GM15510 (cell line): ENCODE results near the gene PFKFB3.

Source experiments
- POLR2A ChIP-seq: IDR thresholded peaks from 3 replicates; pipeline ENCODE4 v1.6.1; 2011; ENCODE audit warnings: borderline replicate concordance; ENCODE audit not compliant: insufficient read length; ENCODE audit errors: extremely low read depth

PFKFB3 gene

DNA sequence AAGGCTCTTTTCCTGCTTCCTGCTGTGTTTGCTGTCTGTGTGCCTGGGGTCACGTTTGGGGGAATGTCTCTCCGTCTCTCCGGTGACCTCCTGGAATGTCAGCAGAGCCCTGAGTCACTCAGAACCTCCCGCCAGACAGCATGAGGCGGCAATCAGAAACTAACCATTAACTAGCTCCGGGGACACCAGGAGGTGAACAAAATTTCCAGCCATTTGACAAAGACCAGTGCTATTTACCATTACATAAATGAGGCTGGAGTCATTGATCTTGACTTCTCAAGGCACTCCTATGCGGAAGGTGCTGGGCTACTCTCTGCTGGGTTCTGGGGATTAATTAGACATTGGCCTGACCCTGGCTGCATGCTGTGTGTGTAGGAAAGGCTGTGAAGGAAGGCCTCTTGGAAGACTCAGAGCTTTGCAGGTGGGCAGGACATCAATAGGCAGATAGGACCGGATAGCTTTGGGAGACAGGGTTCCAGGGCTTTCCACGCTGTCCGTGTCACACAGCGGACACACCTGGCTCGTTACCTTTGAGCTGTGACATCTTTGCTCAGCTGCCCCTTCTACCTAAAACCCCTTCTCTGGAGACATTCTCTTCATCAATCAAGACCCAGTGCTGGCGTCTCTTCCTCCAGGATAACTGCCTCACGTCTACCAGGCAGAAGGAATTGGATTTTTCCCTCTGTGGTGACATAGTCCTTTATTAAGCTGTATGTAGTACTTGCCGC, 77.0 kb downstream of the PFKFB3 start:
- TF ChIP-seq POLR2A, result no peak

DNA sequence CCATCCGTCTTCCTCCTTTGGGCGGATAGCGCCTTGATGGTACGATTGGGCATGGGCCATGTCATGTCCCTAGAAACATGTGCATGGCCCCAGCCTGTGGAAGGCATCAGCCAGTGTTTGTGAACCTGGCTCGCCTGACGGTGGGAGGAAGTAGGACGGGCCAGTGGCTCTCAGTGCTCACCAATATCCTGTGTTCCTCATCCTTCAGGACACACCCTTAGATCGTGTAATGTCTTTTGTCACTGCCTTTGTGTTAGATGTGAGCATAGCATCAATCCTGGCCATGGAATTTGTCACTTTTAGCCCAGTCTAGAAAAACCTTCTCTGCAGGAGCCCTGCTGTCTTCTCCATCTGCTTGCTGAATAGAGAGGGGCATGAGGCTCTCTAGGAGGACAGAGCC, 77.6 kb downstream of the PFKFB3 start:
- TF ChIP-seq POLR2A, result no peak

DNA sequence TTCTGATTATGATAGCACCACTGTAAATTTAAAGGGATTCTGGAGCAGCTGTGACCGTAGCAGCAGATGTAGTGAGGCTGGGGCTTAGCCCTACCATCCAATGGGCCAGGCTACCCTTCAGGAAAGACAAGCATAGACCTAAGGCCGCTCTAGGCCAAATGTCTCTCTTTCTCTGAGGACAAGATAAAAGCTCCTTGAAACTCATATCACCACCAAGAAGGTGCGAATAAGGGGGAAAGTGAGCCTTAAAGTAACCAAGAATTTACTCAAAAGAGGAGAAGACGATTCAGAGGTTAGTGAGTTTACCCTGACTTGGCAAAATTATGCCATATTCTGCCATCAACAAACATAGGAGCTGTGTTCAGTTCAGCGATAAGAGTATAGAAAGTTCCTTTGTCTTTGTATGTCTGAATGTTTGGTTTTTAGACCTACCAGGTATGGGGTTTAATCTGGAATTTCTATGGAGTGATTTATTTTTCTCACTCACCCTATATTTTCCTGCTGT, 79.8 kb downstream of the PFKFB3 start:
- no peak for TF ChIP-seq POLR2A

DNA sequence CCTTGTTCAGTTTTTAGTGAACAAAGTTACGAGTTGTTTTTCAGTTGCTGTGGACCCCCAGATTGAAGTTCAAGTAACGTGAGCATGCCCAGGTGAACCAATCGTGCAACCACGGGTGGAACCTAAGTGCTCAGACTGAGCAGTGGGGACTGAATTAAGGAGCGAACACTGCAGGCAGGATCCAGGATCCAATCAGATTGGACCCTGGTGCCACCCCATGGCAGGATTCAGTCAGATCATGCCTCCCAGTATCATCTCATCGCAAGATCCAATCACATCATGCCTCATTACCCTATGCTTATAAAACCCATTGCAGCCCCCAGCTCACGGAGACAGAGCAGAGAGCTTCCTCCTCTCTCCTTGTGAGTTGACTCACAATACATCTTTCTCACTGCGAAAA, 80.9 kb downstream of the PFKFB3 start:
- no peak for TF ChIP-seq POLR2A

DNA sequence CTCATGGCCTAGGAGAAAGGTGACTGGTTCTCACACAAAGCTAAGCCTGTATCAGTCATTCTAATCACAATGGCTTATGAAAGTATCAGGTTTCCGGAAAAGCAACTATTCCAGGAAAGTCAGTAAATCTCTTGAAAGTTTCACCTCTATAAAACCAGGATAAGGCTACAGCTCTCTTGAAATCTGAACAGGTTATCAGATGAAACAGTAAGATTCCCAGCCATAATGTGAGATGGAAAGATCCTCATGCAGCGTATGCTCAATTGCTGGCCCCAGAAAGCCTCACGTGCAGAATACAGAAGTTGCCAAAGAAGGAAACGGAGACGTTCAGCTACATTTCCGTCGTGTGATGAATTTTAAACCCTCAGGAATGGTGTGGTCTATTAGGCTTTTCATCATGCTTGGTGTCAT, 90.0 kb downstream of the PFKFB3 start:
- no peak for TF ChIP-seq POLR2A

DNA sequence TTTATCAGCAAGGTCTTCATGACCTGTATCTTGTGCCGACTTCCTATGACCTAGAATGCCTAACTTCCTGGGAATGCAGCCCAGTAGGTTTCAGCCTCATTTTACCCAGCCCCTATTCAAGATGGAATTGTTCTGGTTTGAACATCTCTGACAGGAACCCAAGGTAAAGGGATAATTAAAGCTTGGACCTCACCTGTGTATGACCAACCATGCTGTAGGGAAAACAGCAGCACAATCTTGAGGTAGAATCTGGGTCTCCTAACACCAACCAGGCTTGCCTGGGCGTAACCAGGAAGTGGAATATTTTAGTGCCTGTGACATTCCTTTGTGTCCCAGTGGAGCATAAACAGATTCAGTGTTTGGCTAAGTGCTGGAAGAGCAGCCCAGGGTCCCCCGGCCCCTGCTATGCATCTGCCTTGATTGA, 94.1 kb downstream of the PFKFB3 start:
- no peak for TF ChIP-seq POLR2A

DNA sequence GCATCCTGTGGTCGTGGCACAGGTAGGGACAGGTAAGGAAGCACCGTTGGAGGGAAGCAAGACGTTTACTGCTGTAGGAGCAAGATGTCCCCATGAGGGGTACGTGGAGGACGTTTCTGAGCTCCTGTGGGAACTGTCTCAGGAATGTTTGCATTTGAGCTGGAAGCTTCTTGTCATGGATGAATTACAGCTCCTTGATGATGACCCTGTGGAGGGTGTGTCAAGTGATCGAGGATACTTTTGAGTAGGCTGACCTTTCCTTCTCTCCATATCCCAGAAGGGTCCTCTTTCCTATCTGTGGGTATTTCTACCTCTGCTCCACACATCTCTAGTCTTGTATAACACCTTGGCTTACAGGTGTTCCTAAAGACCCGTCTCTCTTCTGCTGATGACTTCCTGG, 94.8 kb downstream of the PFKFB3 start:
- TF ChIP-seq POLR2A, result no peak

DNA sequence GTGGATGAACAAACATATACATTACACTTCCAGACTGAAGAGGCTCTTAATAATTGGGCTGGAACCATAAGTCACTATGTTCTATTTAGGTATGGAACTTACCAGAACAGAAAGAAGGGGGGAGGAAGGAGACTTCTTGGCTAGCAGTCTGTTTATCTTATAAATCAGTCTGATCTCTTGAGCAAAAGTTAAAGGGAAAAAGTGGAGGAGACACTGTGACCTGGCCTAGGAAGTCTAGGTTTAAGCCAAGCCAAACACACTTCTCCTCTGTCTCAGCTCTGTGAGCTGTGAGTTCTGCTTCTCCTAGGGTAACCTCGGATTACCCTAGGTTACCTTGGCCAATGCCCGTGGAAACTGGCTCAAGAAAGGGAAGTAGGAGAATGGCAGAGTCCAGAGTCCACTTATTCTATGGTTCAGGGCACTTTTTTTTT, 95.2 kb downstream of the PFKFB3 start:
- no peak for TF ChIP-seq POLR2A

DNA sequence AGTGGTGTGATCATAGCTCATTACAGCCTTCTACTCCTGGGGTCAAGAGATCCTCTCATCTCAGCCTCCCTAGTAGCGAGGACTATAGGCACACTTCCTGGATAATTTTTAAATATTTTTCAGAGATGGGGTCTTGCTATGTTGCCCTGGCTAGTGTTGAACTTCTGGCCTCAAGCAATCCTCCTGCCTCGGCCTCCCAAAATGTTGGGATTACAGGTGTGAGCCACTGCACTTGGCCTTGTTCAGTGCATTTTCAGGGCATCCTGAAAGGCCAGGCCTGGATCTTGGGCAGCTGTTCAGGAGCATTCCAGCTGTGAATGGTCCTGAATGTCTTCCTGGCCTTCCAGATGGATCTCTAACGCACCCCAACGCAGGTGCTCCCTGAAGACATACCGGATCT, 95.7 kb downstream of the PFKFB3 start:
- no peak for TF ChIP-seq POLR2A

DNA sequence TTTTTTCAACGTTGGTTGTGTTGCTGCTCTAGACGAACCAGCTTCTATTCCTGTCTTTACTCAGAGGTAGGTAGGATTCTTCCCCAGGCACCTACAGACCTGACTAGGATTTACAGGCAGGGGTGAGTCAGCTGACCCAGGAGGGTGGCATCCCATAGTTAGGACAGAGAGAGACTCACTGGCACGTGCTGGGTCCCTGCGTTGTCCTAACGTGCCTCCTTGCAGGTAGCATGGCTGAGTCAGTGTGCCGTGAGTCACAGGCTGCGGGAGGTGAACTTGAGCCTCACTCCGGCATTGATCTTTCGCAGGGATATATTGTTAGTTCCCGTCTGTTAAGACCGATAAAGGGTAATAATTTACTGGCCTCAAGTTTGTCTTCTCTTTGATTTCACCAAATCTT, 96.5 kb downstream of the PFKFB3 start:
- no peak for TF ChIP-seq POLR2A

DNA sequence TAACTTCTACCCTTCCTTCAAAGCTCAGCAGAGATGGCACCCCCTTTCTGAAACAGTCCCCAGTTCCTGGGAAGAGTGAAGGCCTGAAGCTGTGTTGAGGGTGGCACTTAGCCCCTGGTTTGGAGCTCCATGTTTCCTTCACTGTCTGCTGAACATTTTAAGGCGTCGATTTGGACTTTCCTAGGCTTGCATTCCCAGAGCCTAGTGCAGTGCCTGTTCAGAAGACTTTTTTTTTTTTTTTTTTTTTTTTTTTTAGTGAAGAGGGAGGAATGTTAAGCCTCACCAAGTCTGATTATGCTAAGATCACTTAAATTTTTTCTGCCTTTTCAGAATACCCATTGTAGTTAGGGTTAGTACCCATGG, 97.0 kb downstream of the PFKFB3 start:
- TF ChIP-seq POLR2A, result no peak

DNA sequence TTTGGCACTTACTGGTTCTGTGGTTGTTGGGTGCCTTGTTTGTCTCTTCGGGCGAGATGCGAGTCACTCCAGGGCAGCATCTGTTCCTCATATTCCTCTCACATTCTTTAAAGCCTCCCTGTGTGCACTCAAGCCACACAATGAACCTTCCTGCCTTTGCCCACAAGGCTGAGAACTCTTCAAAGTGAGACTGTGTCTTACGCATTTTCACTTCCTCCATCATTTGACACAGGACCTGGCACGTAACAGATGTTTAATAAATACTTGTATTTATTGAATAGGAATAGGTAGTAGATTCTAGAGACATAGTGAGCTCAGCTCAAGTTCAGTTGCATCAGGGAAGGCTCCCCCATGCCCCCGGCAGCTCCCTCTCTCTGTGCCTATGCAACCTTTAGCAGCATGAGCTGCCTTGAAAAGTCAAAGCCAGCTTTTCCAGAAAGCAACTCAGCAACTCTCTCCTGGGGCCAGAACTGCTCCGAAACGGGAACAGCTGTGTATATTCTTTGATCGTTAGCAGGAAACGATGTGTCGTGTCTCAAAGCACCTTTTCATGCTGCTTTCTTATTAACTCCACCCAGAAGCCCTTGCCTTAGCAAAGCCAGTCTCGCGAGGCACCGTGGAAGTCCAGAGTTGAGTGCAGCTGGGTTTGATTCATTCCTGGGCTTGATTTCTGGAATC, 97.5 kb downstream of the PFKFB3 start:
- TF ChIP-seq POLR2A, result no peak

DNA sequence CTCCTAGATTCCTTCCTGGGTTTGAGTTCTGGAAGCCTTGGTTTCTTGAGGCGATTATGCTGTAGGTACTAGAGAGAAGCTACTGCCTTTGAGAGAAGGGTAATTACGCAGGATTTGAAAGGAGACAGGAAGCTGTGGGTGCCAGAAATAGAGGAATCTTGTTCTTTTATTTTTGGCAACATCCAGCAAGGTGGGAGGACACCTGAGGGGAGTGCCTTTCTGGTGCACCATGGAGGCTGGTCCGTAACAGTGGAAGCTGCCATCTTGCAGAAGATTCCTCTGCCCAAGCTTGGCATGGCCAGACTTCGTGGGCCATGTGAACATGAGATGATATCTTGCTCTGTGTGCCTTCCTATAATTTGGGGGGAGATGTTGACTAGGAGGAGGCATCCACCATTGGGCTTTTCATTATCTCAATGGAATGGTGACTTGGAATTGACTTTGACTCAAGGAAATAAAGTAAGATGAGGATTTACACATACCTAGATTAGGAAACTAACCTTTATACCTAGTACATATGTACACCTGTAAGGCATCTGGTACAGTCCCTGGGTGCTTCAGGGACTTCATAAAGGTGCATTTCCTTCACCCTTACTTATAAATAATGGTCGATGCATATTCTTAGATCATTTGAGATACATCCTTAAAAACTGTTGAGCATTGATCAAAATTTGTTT, 98.2 kb downstream of the PFKFB3 start:
- TF ChIP-seq POLR2A, result no peak

DNA sequence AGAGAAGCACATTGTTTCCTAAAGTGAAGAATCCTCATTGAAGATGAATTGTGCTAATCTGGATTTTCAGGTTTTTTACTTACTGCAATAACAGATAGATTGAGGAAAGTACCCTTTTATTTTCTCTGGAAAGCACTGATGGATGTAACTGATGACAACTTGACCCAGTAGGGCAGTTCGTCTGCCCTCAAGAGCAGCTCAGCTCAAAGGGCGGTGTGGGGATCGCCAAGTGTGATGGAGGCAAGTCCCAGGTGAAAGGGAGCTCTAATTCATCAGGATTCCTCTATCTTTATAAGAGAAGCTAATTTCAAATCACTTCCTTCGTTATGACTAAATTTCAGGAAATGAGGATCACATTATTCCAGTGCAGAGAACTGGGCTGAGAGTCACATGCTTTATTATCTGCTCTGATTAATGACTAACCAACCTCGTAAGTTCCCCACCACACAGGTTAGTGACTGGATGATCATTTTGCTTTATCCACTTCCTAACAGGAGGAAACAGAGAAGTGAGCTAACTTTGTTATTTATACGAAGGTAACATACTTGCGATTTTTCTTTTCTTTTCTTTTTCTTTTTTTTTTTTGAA, 98.8 kb downstream of the PFKFB3 start:
- TF ChIP-seq POLR2A, result no peak
